Fibroblast of the conjunctiva (primary cell): ENCODE measurements around the gene VAV2.
"Not testable (repeated sequence)": the region's sequence is repeated elsewhere in the genome, so short reads cannot be mapped to it uniquely, and the experiment has no call there.

ENCODE experiments used
- DNase-seq: peaks from one replicate; pipeline ENCODE4 v3.0.0-alpha.2; 2010; ENCODE audit warnings: low read depth

The VAV2 gene

DNA sequence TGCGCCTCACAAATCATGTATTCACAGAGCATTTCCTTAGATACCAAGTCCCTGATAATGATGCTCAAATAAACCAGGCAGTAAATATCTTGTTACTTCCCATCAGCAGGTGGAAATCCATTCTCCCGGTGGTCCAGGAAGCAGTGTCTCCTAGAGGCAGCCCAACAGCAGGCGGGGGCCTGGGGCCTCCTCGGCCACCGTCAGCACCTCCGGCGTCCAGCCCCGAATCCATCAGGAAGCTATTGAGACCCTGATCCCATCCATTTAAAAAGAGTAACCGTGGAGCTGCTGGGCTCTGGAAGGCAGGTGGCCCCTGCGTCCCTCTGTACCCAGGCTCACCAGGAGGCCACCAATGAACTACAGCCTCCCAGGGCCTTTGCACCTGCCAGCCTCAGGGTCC, 54.0 kb downstream of the VAV2 start:
- no peak for DNase-seq

DNA sequence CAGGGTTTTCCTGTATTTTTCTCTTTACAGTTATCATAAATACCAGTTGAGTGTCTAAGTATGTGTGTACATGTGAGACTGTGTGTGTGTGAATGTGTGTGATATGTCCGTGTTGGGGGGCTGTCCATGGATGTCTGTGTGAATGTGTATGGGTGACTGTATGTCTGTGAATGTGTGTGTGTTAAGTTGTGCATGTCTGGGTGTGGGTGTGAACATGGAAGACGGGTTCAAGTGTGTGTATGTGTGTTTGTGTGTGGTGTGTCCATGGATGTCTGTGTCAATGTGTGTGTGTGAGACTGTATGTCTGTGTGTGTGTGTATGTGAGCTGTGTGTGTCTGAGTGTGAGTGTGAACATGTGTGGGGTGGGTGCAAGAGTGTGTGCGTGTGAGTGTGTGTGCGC, 55.0 kb downstream of the VAV2 start:
- no peak for DNase-seq

DNA sequence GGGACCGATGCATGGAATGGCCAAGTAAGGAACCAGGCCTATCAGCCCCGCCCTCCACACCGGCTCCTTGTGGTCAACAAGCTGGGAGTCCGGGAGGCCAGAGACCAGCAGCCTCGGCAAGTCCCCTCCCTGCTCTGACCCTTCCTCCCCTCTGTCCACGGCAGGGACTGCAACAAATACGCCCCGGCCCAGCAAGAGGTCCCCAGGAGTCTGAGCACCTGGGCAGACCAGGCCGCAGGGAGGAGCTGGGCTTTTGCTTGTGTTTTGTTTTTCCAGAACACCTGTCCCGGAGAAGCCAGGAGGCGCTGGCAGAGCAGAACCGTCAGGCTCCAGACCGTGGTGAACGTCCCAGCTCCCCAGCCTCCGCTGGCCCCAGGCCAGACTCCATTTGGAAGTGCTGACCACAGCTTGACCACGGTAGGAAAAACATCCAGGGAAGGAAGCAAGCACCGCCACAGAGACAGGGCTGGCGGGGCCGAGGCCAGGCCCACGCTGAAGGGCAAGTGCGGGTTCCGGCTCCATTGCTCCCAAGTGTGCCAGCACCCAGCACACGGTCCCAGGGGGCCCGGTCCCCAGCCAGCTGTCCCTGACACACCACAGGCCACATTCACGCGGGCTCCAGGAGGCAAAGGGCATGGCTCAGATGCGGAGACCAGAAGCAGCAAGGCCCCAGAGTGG, 56.7 kb downstream of the VAV2 start:
- DNase-seq = no peak

- no peak for DNase-seq
These were observed 57.5 kb downstream of the VAV2 start for GRCh38 chr9:133934482-133935232.

DNA sequence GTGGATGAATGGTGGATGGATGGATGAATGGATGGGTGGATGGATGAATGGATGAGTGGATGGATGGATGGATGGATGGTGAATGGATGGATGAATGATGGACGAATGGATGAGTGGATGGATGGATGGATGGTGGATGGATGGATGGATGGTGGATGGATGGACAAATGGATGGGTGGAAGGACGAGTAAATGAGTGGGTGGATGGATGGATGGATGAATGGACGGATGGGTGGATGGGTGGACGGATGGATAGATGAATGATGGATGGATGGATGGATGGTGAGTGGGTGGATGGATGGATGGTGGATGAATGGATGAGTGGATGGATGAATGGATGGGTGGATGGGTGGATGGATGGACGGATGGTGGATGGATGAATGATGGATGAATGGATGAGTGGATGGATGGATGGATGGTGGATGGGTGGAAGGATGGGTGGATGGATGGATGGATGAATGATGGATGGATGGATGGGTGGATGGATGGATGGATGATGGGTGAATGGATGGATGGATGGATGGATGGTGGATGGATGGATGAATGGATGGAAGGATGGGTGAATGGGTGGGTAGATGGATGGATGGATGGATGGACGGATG, 58.6 kb downstream of the VAV2 start:
- DNase-seq = no peak

- no peak for DNase-seq
These were observed 59.5 kb downstream of the VAV2 start for GRCh38 chr9:133932633-133933032.

DNA sequence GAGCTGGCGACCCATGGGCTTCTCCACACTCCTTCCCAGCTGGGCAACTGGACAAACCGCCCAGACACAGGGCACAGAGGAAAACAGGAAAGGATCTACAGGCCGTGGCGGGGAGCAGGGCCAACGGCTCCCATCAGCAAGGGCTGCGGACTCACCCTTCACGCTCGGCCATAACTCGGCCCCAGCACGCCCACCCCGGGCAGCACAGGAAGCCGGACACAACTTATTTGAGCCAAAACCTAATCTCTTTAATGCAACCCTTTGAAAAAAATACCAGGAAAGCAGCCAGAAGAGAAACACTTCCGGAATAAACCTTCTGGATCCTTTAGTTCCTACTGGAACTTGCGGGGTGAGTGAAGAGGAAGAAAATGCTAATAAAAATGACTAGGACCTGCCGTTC, 59.9 kb downstream of the VAV2 start:
- DNase-seq = no peak

DNA sequence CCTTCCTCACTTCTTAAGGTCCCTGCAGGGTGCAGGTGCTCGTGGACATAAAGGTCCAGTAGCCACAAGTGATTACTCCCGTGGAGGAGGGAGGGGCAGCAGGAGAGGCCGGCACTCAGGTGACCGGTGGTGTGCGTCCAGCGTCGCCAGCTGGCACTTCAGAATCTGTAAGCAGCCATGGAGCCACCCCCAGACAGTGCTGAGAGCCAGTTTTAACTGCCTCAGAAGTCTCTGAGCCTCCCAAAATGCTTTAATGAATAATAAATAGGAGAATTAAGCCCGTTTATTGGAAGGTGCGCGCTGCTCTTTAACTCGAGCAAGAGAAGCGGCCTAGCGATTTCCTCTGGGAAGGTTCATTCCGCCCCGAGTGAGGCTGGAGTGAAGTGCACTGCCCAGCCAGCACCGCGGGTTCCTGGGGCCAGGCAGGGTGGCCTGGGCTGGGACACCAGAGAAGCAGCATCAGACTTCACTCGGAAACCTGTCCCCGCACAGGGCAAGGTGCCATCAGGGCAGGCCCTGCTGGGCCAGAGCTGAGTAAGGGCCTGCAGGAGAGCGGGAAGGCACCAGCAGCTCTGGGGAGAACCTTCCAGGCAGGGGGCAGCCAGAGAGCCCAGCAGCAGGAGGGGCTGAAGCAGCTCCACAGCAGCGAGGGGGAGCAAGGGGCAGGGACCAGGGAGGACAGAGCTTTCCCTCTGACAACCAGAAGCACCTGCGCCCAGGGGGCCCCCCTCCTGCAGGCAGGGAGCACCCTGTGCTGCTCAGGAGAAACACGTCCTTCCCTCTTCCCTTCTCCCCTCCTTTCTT, 61.2 kb downstream of the VAV2 start:
- no peak for DNase-seq

DNA sequence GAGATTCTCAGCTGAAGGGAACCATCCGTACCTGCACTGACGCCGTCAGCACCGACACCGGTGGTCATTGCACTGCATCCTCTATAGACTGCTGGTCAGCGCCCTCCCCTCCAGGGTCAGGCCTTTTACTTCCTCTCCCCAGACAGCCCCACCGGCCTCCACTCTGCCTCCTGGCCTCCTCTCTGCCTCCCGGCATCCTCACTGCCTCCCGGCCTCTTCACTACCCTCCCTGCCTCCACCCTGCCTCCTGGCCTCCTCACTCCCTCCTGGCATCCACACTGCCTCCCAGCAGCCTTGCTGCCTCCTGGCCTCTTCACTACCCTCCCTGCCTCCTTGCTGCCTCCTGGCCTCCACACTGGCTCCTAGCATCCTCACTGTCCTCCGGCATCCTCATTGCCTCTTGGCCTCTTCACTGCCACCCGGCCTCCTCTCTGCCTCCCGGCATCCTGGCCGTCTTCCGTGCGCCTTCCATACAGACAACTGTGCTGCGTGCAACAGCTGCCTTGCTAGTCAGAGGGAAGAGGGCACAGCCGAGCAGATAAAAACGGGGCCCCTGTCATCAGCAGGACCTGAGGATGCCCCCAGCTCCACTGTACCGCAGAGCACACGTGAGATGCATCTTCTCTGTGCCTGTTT, 62.0 kb downstream of the VAV2 start:
- no peak for DNase-seq

DNA sequence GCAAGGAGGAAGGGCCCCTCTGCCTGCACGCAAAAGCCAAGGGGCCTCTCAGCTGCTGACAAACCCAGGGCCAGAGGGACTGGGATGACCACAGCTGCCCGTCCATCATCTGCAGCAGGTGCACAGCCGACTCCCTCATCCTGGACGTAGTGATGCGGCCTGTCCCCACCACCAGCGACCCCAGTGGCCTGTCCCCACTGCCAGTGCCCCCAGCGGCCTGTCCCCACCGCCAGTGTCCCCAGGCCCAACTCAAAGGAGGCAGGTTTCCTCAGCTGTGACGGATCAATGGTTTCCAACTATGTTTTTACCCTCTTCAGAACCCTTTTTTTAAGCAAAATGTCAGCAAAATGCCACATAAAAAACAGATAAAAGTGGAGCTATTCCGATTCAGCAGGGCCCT, 62.5 kb downstream of the VAV2 start:
- DNase-seq = no peak

GRCh38 chr9:133928248-133928764, 63.8 kb downstream of the VAV2 start:
- no peak for DNase-seq

DNA sequence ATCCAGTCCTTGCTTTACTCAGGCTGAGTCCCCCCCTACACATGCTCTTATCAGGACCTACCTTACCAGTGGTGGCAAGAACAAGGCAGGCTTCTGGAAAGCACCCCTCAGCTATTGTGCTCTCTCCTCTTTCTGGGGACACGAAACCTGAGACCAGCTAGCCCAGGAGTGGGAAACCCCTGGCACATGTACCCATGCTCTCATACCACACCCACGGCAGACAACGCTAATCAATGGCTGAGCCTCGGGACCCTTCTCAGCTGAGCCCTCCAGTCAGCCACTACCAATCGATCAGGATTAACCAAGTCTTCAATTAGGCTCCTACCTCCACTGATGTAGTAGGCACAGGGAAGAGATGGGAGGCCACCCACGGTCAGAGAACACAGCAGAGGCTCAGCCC, 65.1 kb downstream of the VAV2 start:
- no peak for DNase-seq

- DNase-seq = no peak
These were observed 65.8 kb downstream of the VAV2 start for GRCh38 chr9:133926165-133926856.

DNA sequence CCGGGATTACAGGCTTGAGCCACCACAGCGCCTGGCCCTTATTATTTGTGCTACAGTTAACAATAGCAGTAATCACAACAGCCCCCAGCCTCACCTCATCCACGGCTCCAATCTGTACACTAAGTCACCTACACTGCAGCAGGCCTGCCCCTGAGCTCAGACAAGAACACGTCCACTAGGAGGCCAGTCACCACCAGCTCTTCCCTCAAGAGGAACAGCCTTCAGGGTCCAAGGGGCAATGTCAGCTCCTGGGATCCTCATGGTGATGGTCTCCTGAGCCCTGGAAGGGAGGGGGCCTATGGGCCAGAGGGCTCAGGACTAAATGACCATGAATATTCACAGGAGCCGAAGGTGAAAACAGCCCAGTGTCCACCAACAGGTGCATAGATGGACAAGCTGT, 67.7 kb downstream of the VAV2 start:
- DNase-seq = no peak

GRCh38 chr9:133923608-133924007, 68.5 kb downstream of the VAV2 start:
- not testable (repeated sequence) for DNase-seq

GRCh38 chr9:133921866-133922265, 70.3 kb downstream of the VAV2 start:
- no peak for DNase-seq

DNA sequence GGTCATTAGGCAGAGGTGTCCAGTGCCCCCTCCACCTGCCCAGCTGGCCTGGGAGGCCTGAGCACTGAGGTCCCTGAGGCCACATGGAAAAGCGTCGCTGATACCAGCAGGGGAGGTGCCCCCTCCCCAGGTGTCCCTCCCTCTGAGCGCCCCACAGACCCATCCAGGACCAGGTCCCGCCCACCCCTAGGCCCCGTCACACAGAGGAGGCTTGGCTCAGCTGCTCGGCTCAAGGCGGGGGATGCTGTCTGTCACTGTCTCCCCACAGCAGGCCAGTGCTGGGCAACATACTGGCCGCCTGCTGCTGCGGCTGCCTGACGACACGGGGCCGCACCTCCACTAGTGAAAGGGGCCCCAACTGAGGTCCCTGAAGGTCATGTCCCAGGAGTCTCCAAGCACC, 71.7 kb downstream of the VAV2 start:
- DNase-seq = no peak

DNA sequence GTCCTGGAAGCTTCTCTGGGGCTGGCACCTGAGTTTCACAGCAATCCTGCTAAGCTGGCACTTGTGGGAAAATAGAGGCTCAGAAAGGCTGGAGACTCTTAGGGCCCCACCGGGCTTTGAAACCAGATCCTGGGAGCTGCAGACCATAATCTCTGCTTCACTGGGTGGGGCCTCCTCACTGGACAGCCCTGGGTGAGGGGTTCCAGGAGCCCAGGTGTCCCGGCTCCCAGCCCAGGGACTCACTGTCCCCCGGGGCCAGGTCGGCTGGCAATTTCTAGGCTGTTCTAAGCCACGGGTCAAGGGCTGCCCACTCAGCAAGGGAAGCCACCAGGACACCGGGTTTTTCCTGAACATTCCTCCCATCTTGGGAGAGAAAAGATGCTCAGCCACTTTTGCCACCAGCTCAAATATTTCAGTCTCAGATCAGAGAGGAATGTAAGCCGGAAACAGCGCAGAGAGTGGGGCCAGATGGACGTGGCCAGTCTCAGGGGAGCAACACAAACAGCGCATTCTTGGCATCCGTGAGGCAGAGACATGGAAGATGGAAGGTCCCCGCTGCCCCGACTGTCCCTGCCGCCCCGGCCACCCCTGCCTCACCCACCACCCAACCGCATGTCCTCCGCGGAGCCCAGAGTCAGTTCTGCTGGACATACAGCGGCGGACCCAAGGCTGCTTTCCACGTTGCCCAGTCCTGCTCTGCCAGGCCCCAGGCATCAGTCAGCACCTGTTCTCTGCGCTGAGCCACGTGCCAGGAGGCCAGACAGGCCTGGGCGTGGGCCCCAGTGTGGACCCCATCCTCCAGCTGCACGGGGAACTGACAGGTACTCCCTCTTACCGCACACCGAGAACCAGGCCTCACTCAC, 72.6 kb downstream of the VAV2 start:
- DNase-seq = no peak

GRCh38 chr9:133918111-133918813, 73.9 kb downstream of the VAV2 start:
- no peak for DNase-seq

DNA sequence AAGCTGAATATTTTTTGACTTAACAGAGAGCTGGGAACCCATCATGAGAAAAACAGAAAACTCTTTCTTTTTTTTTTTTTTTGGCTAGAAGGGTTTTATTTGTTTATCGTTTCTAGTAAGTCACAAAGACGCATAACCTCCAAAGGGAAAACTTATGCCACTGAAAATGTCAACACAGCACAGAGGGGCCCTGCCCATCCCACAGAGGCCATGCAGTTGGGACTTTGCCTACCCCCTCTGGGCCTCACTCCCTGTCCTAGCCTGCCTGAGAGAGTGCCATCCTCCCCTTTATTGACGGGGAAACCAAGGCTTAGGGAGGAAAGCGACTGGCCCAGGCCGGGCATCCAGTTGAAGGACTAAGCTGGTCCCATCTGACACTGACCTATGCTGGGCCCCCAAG, 74.7 kb downstream of the VAV2 start:
- no peak for DNase-seq
